Measurements from ENCODE around the gene CTNNA1.

Gene CTNNA1

GRCh38 chr5:138956801-138957200 lies 203.6 kb downstream of the CTNNA1 start:
- DNase-seq (no peak), ATAC-seq (replicated peaks) (no peak)
- H3K27ac Mint-ChIP-seq, result no peak overlapping the region
- peaks cover 3% of the 10 kb centered on the region for H3K36me3 Mint-ChIP-seq (ENCODE audit: insufficient read depth)
- H3K27me3 Mint-ChIP-seq, result no peaks in the 10 kb centered on the region
- H3K9me3 Mint-ChIP-seq, result no peaks in the 10 kb centered on the region
- H3K4me1 Mint-ChIP-seq (ENCODE audit: low read depth in 2 of 2), result peaks cover 14 to 25% of the 10 kb centered on the region in 2 donors
- no peak overlapping the region for H3K4me3 Mint-ChIP-seq

- Mint-ChIP-seq H3K36me3 (ENCODE audit: insufficient read depth) (no peaks in the 10 kb centered on the region), H3K4me1 (ENCODE audit: low read depth in 2 of 2) (no peaks in the 10 kb centered on the region), H3K27ac (no peak overlapping the region), H3K27me3 (no peaks in the 10 kb centered on the region), H3K4me3 (no peak overlapping the region), H3K9me3 (no peaks in the 10 kb centered on the region)
- DNase-seq (no peak), ATAC-seq (replicated peaks) (no peak)
Observed at GRCh38 chr5:138960145-138960692, 207.0 kb downstream of the CTNNA1 start.

- H3K4me1 Mint-ChIP-seq (ENCODE audit: low read depth in 2 of 2), result no peaks in the 10 kb centered on the region
- H3K9me3 Mint-ChIP-seq, result no peaks in the 10 kb centered on the region
- H3K27ac Mint-ChIP-seq, result no peak overlapping the region
- no peaks in the 10 kb centered on the region for H3K27me3 Mint-ChIP-seq
- no peaks in the 10 kb centered on the region for H3K36me3 Mint-ChIP-seq (ENCODE audit: insufficient read depth)
- H3K4me3 Mint-ChIP-seq, result no peak overlapping the region
- ATAC-seq (replicated peaks), result no peak
- DNase-seq, result no peak
Observed at GRCh38 chr5:138961221-138961620, 208.0 kb downstream of the CTNNA1 start.

GRCh38 chr5:138961729-138962128 lies 208.5 kb downstream of the CTNNA1 start:
- Mint-ChIP-seq H3K27ac (no peak overlapping the region), H3K4me3 (no peak overlapping the region), H3K27me3 (no peaks in the 10 kb centered on the region), H3K9me3 (no peaks in the 10 kb centered on the region), H3K36me3 (ENCODE audit: insufficient read depth) (no peaks in the 10 kb centered on the region), H3K4me1 (ENCODE audit: low read depth in 2 of 2) (no peaks in the 10 kb centered on the region)
- ATAC-seq (replicated peaks) (no peak), DNase-seq (no peak)

- Mint-ChIP-seq H3K9me3 (no peaks in the 10 kb centered on the region), H3K27ac (no peak overlapping the region), H3K36me3 (ENCODE audit: insufficient read depth) (no peaks in the 10 kb centered on the region), H3K4me3 (no peak overlapping the region), H3K27me3 (no peaks in the 10 kb centered on the region), H3K4me1 (ENCODE audit: low read depth in 2 of 2) (no peaks in the 10 kb centered on the region)
- no peak for DNase-seq
- no peak for ATAC-seq (replicated peaks)
Observed at GRCh38 chr5:138962614-138963370, 209.6 kb downstream of the CTNNA1 start.

GRCh38 chr5:138963763-138964371 lies 210.6 kb downstream of the CTNNA1 start:
- Mint-ChIP-seq H3K27me3 (no peaks in the 10 kb centered on the region), H3K27ac (no peak overlapping the region), H3K9me3 (no peaks in the 10 kb centered on the region)

GRCh38 chr5:138964647-138965201 lies 211.5 kb downstream of the CTNNA1 start:
- Mint-ChIP-seq H3K27me3 (no peaks in the 10 kb centered on the region), H3K4me1 (ENCODE audit: low read depth in 2 of 2) (peaks cover 0 to 2% of the 10 kb centered on the region in 2 donors), H3K9me3 (no peaks in the 10 kb centered on the region), H3K4me3 (no peak overlapping the region), H3K27ac (no peak overlapping the region), H3K36me3 (ENCODE audit: insufficient read depth) (no peaks in the 10 kb centered on the region)
- DNase-seq (no peak), ATAC-seq (replicated peaks) (no peak)

More at GRCh38 chr5:138963763-138964371, 210.6 kb downstream of the CTNNA1 start:
- Mint-ChIP-seq H3K4me3 (no peak overlapping the region), H3K36me3 (ENCODE audit: insufficient read depth) (no peaks in the 10 kb centered on the region), H3K4me1 (ENCODE audit: low read depth in 2 of 2) (peaks cover 0 to 2% of the 10 kb centered on the region in 2 donors)
- no peak for ATAC-seq (replicated peaks)
- no peak for DNase-seq

GRCh38 chr5:138965626-138966025 lies 212.4 kb downstream of the CTNNA1 start:
- Mint-ChIP-seq H3K9me3 (no peaks in the 10 kb centered on the region), H3K27ac (no peak overlapping the region), H3K27me3 (no peaks in the 10 kb centered on the region), H3K4me1 (ENCODE audit: low read depth in 2 of 2) (peaks cover 0 to 2% of the 10 kb centered on the region in 2 donors), H3K4me3 (no peak overlapping the region), H3K36me3 (ENCODE audit: insufficient read depth) (no peaks in the 10 kb centered on the region)
- ATAC-seq (replicated peaks) (no peak), DNase-seq (no peak)

- H3K4me1 Mint-ChIP-seq (ENCODE audit: low read depth in 2 of 2), result peaks cover 0 to 2% of the 10 kb centered on the region in 2 donors
- no peaks in the 10 kb centered on the region for H3K27me3 Mint-ChIP-seq
- DNase-seq (no peak), ATAC-seq (replicated peaks) (no peak)
- H3K4me3 Mint-ChIP-seq, result no peak overlapping the region
- no peak overlapping the region for H3K27ac Mint-ChIP-seq
- H3K9me3 Mint-ChIP-seq, result no peaks in the 10 kb centered on the region
- no peaks in the 10 kb centered on the region for H3K36me3 Mint-ChIP-seq (ENCODE audit: insufficient read depth)
Observed at GRCh38 chr5:138966236-138966985, 213.2 kb downstream of the CTNNA1 start.

- Mint-ChIP-seq H3K27ac (no peak overlapping the region), H3K4me3 (no peak overlapping the region), H3K27me3 (no peaks in the 10 kb centered on the region), H3K9me3 (no peaks in the 10 kb centered on the region), H3K36me3 (ENCODE audit: insufficient read depth) (no peaks in the 10 kb centered on the region), H3K4me1 (ENCODE audit: low read depth in 2 of 2) (peaks cover 0 to 2% of the 10 kb centered on the region in 2 donors)
- ATAC-seq (replicated peaks) (no peak), DNase-seq (no peak)
Observed at GRCh38 chr5:138967791-138968448, 214.7 kb downstream of the CTNNA1 start.

GRCh38 chr5:138968601-138969000 lies 215.4 kb downstream of the CTNNA1 start:
- Mint-ChIP-seq H3K27me3 (no peaks in the 10 kb centered on the region), H3K4me3 (no peak overlapping the region), H3K36me3 (ENCODE audit: insufficient read depth) (no peaks in the 10 kb centered on the region), H3K9me3 (no peaks in the 10 kb centered on the region), H3K4me1 (ENCODE audit: low read depth in 2 of 2) (peaks cover 0 to 2% of the 10 kb centered on the region in 2 donors), H3K27ac (peak overlapping the region in 1 of 2 donors; percentile 44)
- no peak for ATAC-seq (replicated peaks)
- no peak for DNase-seq

GRCh38 chr5:138969323-138970002 lies 216.2 kb downstream of the CTNNA1 start:
- ATAC-seq (replicated peaks) (no peak), DNase-seq (no peak)
- Mint-ChIP-seq H3K4me3 (no peak overlapping the region), H3K36me3 (ENCODE audit: insufficient read depth) (no peaks in the 10 kb centered on the region), H3K27ac (no peak overlapping the region), H3K9me3 (no peaks in the 10 kb centered on the region), H3K4me1 (ENCODE audit: low read depth in 2 of 2) (peaks cover 0 to 2% of the 10 kb centered on the region in 2 donors), H3K27me3 (no peaks in the 10 kb centered on the region)

All from effector memory CD8-positive, alpha-beta T cell (primary cell).